Lower leg skin (tissue), 4 donors: ENCODE results near the gene LHFPL3. TPM values are rescaled to one million over a fixed set of nuclear protein-coding genes. Genes with fewer than 3 reads are reported as not detected.

Experiments
- DNase-seq, 2 donors: peaks; one replicate each; pipeline ENCODE4 v3.0.0-alpha.2; 2019; ENCODE audit warnings: low spot score in 2 of 2
- H3K4me3 ChIP-seq: fragments of 200-600 bp; sonication (generic); 2 replicates; pipeline ENCODE4 v1.5.1; 2017; ENCODE audit warnings: mild to moderate bottlenecking, low read depth; ENCODE audit not compliant: poor library complexity, severe bottlenecking
- CTCF ChIP-seq, 3 donors: fragments of 450-650 bp; IDR thresholded peaks; one replicate each; pipeline ENCODE4 v1.5.1; 2016; ENCODE audit warnings: antibody characterized with exemption in 3 of 3, mild to moderate bottlenecking in 3 of 3, moderate library complexity in 2 of 3
- POLR2A ChIP-seq, 2 donors: fragments of 450-650 bp; IDR thresholded peaks; one replicate each; pipeline ENCODE4 v1.6.1; 2016 to 2017; ENCODE audit warnings: antibody characterized with exemption in 2 of 2, mild to moderate bottlenecking in 1 of 2, moderate library complexity in 1 of 2
- WGBS, 2 donors: methylation state at CpG; one replicate each; pipeline ENCODE4 v1.1.5; 2018; 5-methylcytosine and 5-hydroxymethylcytosine counted together
- intact Hi-C: fragments of 100-400 bp; cut with DNase I; formaldehyde crosslinking; loops from one replicate; pipeline ENCODE4 v1.15.0; 2023; ENCODE audit warnings: low total_unique reads
- total RNA-seq, 4 donors: library from RNA; depleted of rRNA; stranded (reverse); fragments of >200 nt; gene quantifications; one replicate each; pipeline ENCODE4 v1.1.0, GENCODE V29; 2016

The LHFPL3 gene
- total RNA-seq, 4 donors from 2014 or later: 0.16 to 2.4 TPM; not detected in 2

DNA sequence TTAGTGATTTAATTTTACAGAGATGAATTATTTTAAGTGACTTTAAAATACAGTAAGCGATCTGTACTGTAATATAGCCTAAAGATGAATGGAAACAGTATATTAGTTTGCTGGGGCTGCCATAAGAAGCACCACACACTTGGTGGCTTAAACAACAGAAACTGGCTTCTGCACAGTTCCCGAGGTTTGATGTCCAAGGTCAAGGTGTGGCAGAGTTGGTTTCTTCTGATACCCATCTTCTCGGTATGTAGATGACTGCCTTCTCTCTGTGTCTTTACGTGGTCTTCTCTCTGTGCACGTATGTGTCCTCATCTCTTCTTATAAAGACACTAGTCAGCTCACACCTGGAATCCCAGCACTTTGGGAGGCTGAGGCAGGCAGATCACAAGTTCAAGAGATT is 621.6 kb downstream of the LHFPL3 start:
- intact Hi-C loops: no loop called here
- no peak for TF ChIP-seq POLR2A (IDR thresholded peaks at IDR 0.05)
- no peak for TF ChIP-seq CTCF (IDR thresholded peaks at IDR 0.05)
- no peak for DNase-seq
- 96 to 98% methylated on average over 5 of the region's 5 CpGs for WGBS, 2 donors
- no peak overlapping the region for H3K4me3 ChIP-seq

DNA sequence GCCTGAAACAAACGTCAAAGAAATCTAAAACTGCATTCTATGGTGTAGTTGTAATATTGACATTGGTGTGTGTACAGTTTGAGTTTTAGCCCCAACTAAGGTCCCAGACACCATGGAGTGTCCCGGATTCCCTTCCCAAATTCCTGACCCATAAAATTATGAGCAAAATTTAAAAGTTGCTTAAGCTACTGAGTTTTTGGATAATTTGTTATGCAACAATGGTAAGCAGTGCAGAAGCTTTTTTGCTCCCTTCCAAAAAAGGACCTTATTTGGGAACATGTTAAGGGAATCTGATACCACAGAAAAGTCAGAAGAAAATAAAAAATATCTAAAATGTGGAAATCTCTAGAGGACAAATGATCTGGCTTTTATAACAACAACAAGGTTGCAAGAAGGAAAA is 622.4 kb downstream of the LHFPL3 start:
- intact Hi-C loops: no loop called here
- H3K4me3 ChIP-seq: no peak overlapping the region
- no peak for DNase-seq
- 58 to 61% methylated on average over 2 of the region's 2 CpGs for WGBS, 2 donors
- no peak for TF ChIP-seq POLR2A (IDR thresholded peaks at IDR 0.05)
- no peak for TF ChIP-seq CTCF (IDR thresholded peaks at IDR 0.05)

DNA sequence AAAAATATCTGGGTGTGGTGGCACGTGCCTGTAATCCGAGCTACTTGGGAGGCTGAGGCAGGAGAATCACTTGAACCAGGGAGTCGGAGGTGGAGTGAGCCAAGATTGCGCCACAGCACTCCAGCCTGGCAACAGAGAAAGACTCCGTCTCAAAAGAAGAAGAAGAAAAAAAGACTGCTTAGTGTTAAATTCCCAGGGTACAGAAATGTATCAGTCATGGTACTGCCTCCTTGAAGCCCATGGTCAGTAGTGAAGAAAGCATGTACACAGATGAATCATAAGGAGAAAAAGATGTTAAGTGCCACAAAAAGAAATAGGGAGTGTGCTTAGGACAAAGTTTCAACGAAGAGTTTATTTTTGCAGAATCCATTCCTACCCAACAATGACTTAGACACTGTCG is 623.1 kb downstream of the LHFPL3 start:
- 64 to 69% methylated on average over 7 of the region's 7 CpGs for WGBS, 2 donors

GRCh38 chr7:104955276-104955675 is 626.9 kb downstream of the LHFPL3 start:
- WGBS, 2 donors: 77 to 82% methylated on average over 2 of the region's 2 CpGs
- TF ChIP-seq POLR2A (IDR thresholded peaks at IDR 0.05): no peak
- no peak for TF ChIP-seq CTCF (IDR thresholded peaks at IDR 0.05)
- intact Hi-C loops: no loop called here
- no peak overlapping the region for H3K4me3 ChIP-seq
- no peak for DNase-seq

More for the DNA sequence above, 623.1 kb downstream of the LHFPL3 start:
- peak; percentile 73 to 92 for DNase-seq
- intact Hi-C loops: no loop called here
- no peak overlapping the region for H3K4me3 ChIP-seq
- TF ChIP-seq CTCF (IDR thresholded peaks at IDR 0.05) (no peak), POLR2A (IDR thresholded peaks at IDR 0.05) (no peak)

Other genes with a start within 250 kb of the LHFPL3 start
- 10 to 100 TPM; 13.8 to 41.2 (median 16.3) TPM for gene ORC5, start 120.6 kb upstream of the LHFPL3 start, total RNA-seq